ENCODE results near the gene ARFGAP2.

ARFGAP2 gene

GRCh38 chr11:47172740-47173336 is 3.8 kb downstream of the ARFGAP2 start:
- H2BK120ac ChIP-seq (ENCODE audit: low read depth, low read length) = no peak overlapping the region
- H4K5ac ChIP-seq (ENCODE audit: low read length) = no peak overlapping the region
- H3K56ac ChIP-seq (ENCODE audit: low read length) = no peak overlapping the region
- no peaks in the 10 kb centered on the region for H3K27me3 ChIP-seq (ENCODE audit: insufficient read depth, low read length, poor library complexity)
- no peak overlapping the region for H2AK5ac ChIP-seq (ENCODE audit: low read length)
- no peak overlapping the region for H3K4ac ChIP-seq (ENCODE audit: low read depth, low read length)
- no CpG with 5 or more reads among the region's 6 CpGs for WGBS (ENCODE audit: extremely low coverage, insufficient coverage, low lambda C conversion rate)
- H3K27ac ChIP-seq (ENCODE audit: low read depth, low read length) = no peak overlapping the region
- H4K8ac ChIP-seq (ENCODE audit: low read depth, low read length) = no peak overlapping the region
- no peak overlapping the region for H3K9ac ChIP-seq (ENCODE audit: low read length)
- no peak overlapping the region for H3K4me3 ChIP-seq (ENCODE audit: low read length)
- H3K4me2 ChIP-seq (ENCODE audit: low read length) = no peak overlapping the region
- H3K18ac ChIP-seq (ENCODE audit: low read length) = no peak overlapping the region
- no peaks in the 10 kb centered on the region for H3K4me1 ChIP-seq (ENCODE audit: control insufficient read depth, low read depth, low read length)
- peaks cover 24% of the 10 kb centered on the region for H3K36me3 ChIP-seq (ENCODE audit: control insufficient read depth, insufficient read depth, low read length)
- H2BK5ac ChIP-seq (ENCODE audit: low read length) = no peak overlapping the region
- peaks cover 33% of the 10 kb centered on the region for H3K79me1 ChIP-seq (ENCODE audit: low read length)
- H2BK15ac ChIP-seq (replicated peaks; ENCODE audit: low read depth) = no peak overlapping the region
- peaks cover 38% of the 10 kb centered on the region for H3K79me2 ChIP-seq (ENCODE audit: control insufficient read depth, insufficient read depth, low read length)
- no peak for DNase-seq
- no peak overlapping the region for H3K23ac ChIP-seq (ENCODE audit: low read length)

GRCh38 chr11:47171856-47172255 is 4.8 kb downstream of the ARFGAP2 start:
- Histone ChIP-seq H3K79me2 (ENCODE audit: control insufficient read depth, insufficient read depth, low read length) (peaks cover 38% of the 10 kb centered on the region), H3K36me3 (ENCODE audit: control insufficient read depth, insufficient read depth, low read length) (peaks cover 28% of the 10 kb centered on the region), H3K4me2 (ENCODE audit: low read length) (no peak overlapping the region), H3K4me3 (ENCODE audit: low read length) (no peak overlapping the region), H2AK5ac (ENCODE audit: low read length) (no peak overlapping the region), H3K56ac (ENCODE audit: low read length) (no peak overlapping the region), H4K8ac (ENCODE audit: low read depth, low read length) (no peak overlapping the region), H2BK15ac (replicated peaks; ENCODE audit: low read depth) (no peak overlapping the region), H4K5ac (ENCODE audit: low read length) (no peak overlapping the region), H3K79me1 (ENCODE audit: low read length) (peaks cover 35% of the 10 kb centered on the region), H3K27me3 (ENCODE audit: insufficient read depth, low read length, poor library complexity) (no peaks in the 10 kb centered on the region), H3K23ac (ENCODE audit: low read length) (no peak overlapping the region), H3K4me1 (ENCODE audit: control insufficient read depth, low read depth, low read length) (no peaks in the 10 kb centered on the region), H3K18ac (ENCODE audit: low read length) (no peak overlapping the region), H3K9ac (ENCODE audit: low read length) (no peak overlapping the region), H3K27ac (ENCODE audit: low read depth, low read length) (no peak overlapping the region), H2BK120ac (ENCODE audit: low read depth, low read length) (no peak overlapping the region), H3K4ac (ENCODE audit: low read depth, low read length) (no peak overlapping the region), H2BK5ac (ENCODE audit: low read length) (no peak overlapping the region)
- no peak for DNase-seq
- no CpG with 5 or more reads among the region's 8 CpGs for WGBS (ENCODE audit: extremely low coverage, insufficient coverage, low lambda C conversion rate)

- no peak for DNase-seq
- H3K79me1 ChIP-seq (ENCODE audit: low read length) = peaks cover 32% of the 10 kb centered on the region
- no peaks in the 10 kb centered on the region for H3K4me1 ChIP-seq (ENCODE audit: control insufficient read depth, low read depth, low read length)
- H3K27me3 ChIP-seq (ENCODE audit: insufficient read depth, low read length, poor library complexity) = no peaks in the 10 kb centered on the region
- no peak overlapping the region for H3K4me3 ChIP-seq (ENCODE audit: low read length)
- H3K27ac ChIP-seq (ENCODE audit: low read depth, low read length) = no peak overlapping the region
- H3K36me3 ChIP-seq (ENCODE audit: control insufficient read depth, insufficient read depth, low read length) = peaks cover 31% of the 10 kb centered on the region
- no peak overlapping the region for H3K23ac ChIP-seq (ENCODE audit: low read length)
- no CpG with 5 or more reads among the region's 16 CpGs for WGBS (ENCODE audit: extremely low coverage, insufficient coverage, low lambda C conversion rate)
- no peak overlapping the region for H4K5ac ChIP-seq (ENCODE audit: low read length)
- no peak overlapping the region for H3K18ac ChIP-seq (ENCODE audit: low read length)
- no peak overlapping the region for H3K4ac ChIP-seq (ENCODE audit: low read depth, low read length)
- no peak overlapping the region for H2AK5ac ChIP-seq (ENCODE audit: low read length)
- H3K4me2 ChIP-seq (ENCODE audit: low read length) = no peak overlapping the region
- no peak overlapping the region for H3K56ac ChIP-seq (ENCODE audit: low read length)
- no peak overlapping the region for H2BK5ac ChIP-seq (ENCODE audit: low read length)
- H2BK15ac ChIP-seq (replicated peaks; ENCODE audit: low read depth) = no peak overlapping the region
- H3K79me2 ChIP-seq (ENCODE audit: control insufficient read depth, insufficient read depth, low read length) = peaks cover 35% of the 10 kb centered on the region
- H2BK120ac ChIP-seq (ENCODE audit: low read depth, low read length) = no peak overlapping the region
- no peak overlapping the region for H4K8ac ChIP-seq (ENCODE audit: low read depth, low read length)
- H3K9ac ChIP-seq (ENCODE audit: low read length) = no peak overlapping the region
Observed at GRCh38 chr11:47171061-47171838, 5.4 kb downstream of the ARFGAP2 start.

GRCh38 chr11:47166368-47166767 is 10.3 kb downstream of the ARFGAP2 start:
- Histone ChIP-seq H3K4me1 (ENCODE audit: control insufficient read depth, low read depth, low read length) (no peaks in the 10 kb centered on the region), H4K8ac (ENCODE audit: low read depth, low read length) (no peak overlapping the region), H3K27me3 (ENCODE audit: insufficient read depth, low read length, poor library complexity) (no peaks in the 10 kb centered on the region), H3K23ac (ENCODE audit: low read length) (no peak overlapping the region), H2BK5ac (ENCODE audit: low read length) (no peak overlapping the region), H3K56ac (ENCODE audit: low read length) (no peak overlapping the region), H2BK15ac (replicated peaks; ENCODE audit: low read depth) (no peak overlapping the region), H3K4me2 (ENCODE audit: low read length) (no peak overlapping the region), H3K4ac (ENCODE audit: low read depth, low read length) (no peak overlapping the region), H2AK5ac (ENCODE audit: low read length) (no peak overlapping the region), H3K18ac (ENCODE audit: low read length) (no peak overlapping the region), H4K5ac (ENCODE audit: low read length) (no peak overlapping the region), H3K9ac (ENCODE audit: low read length) (no peak overlapping the region), H3K27ac (ENCODE audit: low read depth, low read length) (no peak overlapping the region), H3K79me1 (ENCODE audit: low read length) (peaks cover 7% of the 10 kb centered on the region), H3K36me3 (ENCODE audit: control insufficient read depth, insufficient read depth, low read length) (peaks cover 17% of the 10 kb centered on the region), H3K79me2 (ENCODE audit: control insufficient read depth, insufficient read depth, low read length) (no peaks in the 10 kb centered on the region), H2BK120ac (ENCODE audit: low read depth, low read length) (no peak overlapping the region), H3K4me3 (ENCODE audit: low read length) (no peak overlapping the region)
- no CpG with 5 or more reads among the region's 5 CpGs for WGBS (ENCODE audit: extremely low coverage, insufficient coverage, low lambda C conversion rate)
- DNase-seq = no peak

GRCh38 chr11:47165253-47165840 is 11.3 kb downstream of the ARFGAP2 start:
- Histone ChIP-seq H3K18ac (ENCODE audit: low read length) (no peak overlapping the region), H4K8ac (ENCODE audit: low read depth, low read length) (no peak overlapping the region), H2BK15ac (replicated peaks; ENCODE audit: low read depth) (no peak overlapping the region), H3K36me3 (ENCODE audit: control insufficient read depth, insufficient read depth, low read length) (peaks cover 12% of the 10 kb centered on the region), H3K4me1 (ENCODE audit: control insufficient read depth, low read depth, low read length) (no peaks in the 10 kb centered on the region), H3K4me2 (ENCODE audit: low read length) (no peak overlapping the region), H2AK5ac (ENCODE audit: low read length) (no peak overlapping the region), H2BK120ac (ENCODE audit: low read depth, low read length) (no peak overlapping the region), H3K4ac (ENCODE audit: low read depth, low read length) (no peak overlapping the region), H3K9ac (ENCODE audit: low read length) (no peak overlapping the region), H3K56ac (ENCODE audit: low read length) (no peak overlapping the region), H3K4me3 (ENCODE audit: low read length) (no peak overlapping the region), H3K79me2 (ENCODE audit: control insufficient read depth, insufficient read depth, low read length) (no peaks in the 10 kb centered on the region), H3K79me1 (ENCODE audit: low read length) (peaks cover 5% of the 10 kb centered on the region), H4K5ac (ENCODE audit: low read length) (no peak overlapping the region), H3K27ac (ENCODE audit: low read depth, low read length) (no peak overlapping the region), H2BK5ac (ENCODE audit: low read length) (no peak overlapping the region), H3K23ac (ENCODE audit: low read length) (no peak overlapping the region), H3K27me3 (ENCODE audit: insufficient read depth, low read length, poor library complexity) (no peaks in the 10 kb centered on the region)
- no CpG with 5 or more reads among the region's 16 CpGs for WGBS (ENCODE audit: extremely low coverage, insufficient coverage, low lambda C conversion rate)
- no peak for DNase-seq
